Colon (tissue), 2 donors: ENCODE measurements around the gene IQGAP1.
"Not testable (repeated sequence)": the region's sequence is repeated elsewhere in the genome, so short reads cannot be mapped to it uniquely, and the experiment has no call there.

Source experiments
- FAIRE-seq: peaks from 2 replicates; lab custom pipeline; 2012; peaks lifted over from hg19 to GRCh38; lab: Jason Lieb, UNC
- donor health status: control.
- donor health status: control.

The IQGAP1 gene, protein sequence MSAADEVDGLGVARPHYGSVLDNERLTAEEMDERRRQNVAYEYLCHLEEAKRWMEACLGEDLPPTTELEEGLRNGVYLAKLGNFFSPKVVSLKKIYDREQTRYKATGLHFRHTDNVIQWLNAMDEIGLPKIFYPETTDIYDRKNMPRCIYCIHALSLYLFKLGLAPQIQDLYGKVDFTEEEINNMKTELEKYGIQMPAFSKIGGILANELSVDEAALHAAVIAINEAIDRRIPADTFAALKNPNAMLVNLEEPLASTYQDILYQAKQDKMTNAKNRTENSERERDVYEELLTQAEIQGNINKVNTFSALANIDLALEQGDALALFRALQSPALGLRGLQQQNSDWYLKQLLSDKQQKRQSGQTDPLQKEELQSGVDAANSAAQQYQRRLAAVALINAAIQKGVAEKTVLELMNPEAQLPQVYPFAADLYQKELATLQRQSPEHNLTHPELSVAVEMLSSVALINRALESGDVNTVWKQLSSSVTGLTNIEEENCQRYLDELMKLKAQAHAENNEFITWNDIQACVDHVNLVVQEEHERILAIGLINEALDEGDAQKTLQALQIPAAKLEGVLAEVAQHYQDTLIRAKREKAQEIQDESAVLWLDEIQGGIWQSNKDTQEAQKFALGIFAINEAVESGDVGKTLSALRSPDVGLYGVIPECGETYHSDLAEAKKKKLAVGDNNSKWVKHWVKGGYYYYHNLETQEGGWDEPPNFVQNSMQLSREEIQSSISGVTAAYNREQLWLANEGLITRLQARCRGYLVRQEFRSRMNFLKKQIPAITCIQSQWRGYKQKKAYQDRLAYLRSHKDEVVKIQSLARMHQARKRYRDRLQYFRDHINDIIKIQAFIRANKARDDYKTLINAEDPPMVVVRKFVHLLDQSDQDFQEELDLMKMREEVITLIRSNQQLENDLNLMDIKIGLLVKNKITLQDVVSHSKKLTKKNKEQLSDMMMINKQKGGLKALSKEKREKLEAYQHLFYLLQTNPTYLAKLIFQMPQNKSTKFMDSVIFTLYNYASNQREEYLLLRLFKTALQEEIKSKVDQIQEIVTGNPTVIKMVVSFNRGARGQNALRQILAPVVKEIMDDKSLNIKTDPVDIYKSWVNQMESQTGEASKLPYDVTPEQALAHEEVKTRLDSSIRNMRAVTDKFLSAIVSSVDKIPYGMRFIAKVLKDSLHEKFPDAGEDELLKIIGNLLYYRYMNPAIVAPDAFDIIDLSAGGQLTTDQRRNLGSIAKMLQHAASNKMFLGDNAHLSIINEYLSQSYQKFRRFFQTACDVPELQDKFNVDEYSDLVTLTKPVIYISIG (N-terminal part only)

GRCh38 chr15:90387534-90388461 lies at the start of gene IQGAP1:
IQGAP1 (plus strand) TSS chr15:90388242; CDS start chr15:90388342, 100 bp downstream.
- no peak for FAIRE-seq

- FAIRE-seq, result no peak
Observed at GRCh38 chr15:90338532-90338931, 49.5 kb upstream of the IQGAP1 start.

- FAIRE-seq, result no peak
Observed at GRCh38 chr15:90340345-90340744, 47.7 kb upstream of the IQGAP1 start.

DNA sequence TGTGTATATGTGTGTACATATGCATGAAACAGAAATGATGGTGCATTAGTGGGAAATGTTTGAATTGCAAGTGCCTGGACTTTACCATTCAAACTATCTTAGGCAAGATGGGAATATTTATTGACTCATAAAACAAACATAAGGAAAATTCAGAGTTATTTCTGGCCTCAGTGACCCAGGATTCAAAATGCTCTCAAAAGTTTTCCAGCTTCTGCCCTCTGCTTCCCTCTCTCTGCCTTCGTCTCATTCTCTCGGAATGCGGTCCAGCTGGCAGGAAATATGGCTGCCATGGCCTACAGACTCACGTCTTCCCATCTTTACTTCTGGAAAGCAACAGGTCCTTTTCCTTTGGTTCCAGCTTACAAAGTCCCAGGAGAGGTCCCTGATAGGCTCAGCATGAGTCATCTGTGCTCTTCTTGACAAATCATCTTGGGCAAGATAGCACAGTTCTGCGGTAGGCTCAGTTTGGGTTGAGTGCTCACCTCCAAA lies 44.7 kb upstream of the IQGAP1 start:
- FAIRE-seq, result no peak

DNA sequence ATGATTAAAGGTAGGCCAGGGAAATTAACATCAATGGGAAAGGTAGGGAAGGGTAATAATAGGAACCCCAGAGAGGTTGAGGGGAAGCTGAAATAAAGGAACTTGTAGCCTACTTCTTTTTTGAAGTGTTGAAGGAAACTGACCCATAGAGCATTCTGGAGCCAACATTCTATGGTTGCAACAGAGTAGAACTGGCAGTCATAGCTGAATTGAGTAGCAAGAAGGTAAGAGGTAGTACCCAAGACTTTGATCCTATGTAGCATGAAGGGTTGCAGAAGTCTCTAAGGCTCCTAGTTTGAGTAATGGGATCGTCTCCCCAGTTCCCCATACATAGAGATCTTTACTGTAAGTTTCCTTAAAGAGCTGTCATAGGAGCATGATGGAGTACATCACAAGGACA lies 43.4 kb upstream of the IQGAP1 start:
- no peak for FAIRE-seq

- no peak for FAIRE-seq
Observed at GRCh38 chr15:90345857-90346256, 42.2 kb upstream of the IQGAP1 start.

- not testable (repeated sequence) for FAIRE-seq
Observed at GRCh38 chr15:90347431-90348065, 40.5 kb upstream of the IQGAP1 start.

DNA sequence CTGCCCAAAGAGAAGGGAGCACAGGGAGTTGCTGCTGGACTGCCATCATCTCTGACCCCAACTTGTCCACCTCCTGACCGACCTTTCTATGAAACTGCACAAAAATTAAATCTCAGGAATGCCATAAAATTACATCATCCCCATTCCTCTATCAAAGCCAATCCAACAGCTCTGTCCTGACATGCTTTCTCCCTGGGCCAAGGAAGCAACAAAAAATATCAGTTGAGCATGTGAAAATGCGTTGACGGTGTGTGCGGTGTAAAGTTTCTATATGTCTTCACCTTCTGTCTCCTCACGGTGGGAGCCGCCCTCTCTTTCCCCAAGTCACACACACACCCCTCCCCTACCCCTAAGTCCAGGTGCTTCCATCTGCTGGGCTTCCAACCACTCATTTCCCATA lies 39.6 kb upstream of the IQGAP1 start:
- FAIRE-seq, result no peak

DNA sequence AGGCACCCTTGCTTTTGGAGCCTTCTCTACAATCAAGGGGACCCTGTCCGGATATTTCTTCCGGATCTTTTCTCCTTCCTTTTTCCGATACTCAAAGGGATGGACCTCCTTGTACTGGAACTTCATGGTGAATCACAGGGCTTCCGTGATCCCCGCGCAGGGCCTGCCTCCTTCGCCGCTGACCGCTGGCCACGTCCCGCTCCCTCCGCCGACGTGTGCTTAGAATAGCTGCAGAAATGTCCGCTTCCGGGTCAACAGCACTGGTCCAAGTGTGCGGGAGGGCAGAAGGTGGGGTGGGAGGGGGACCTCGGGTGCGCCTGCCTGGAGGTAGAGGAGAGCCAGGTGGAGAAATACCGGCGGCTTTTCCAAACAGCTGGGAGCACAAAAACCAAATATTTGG lies 39.0 kb upstream of the IQGAP1 start:
- no peak for FAIRE-seq

- FAIRE-seq, result no peak
Observed at GRCh38 chr15:90349821-90350220, 38.2 kb upstream of the IQGAP1 start.

DNA sequence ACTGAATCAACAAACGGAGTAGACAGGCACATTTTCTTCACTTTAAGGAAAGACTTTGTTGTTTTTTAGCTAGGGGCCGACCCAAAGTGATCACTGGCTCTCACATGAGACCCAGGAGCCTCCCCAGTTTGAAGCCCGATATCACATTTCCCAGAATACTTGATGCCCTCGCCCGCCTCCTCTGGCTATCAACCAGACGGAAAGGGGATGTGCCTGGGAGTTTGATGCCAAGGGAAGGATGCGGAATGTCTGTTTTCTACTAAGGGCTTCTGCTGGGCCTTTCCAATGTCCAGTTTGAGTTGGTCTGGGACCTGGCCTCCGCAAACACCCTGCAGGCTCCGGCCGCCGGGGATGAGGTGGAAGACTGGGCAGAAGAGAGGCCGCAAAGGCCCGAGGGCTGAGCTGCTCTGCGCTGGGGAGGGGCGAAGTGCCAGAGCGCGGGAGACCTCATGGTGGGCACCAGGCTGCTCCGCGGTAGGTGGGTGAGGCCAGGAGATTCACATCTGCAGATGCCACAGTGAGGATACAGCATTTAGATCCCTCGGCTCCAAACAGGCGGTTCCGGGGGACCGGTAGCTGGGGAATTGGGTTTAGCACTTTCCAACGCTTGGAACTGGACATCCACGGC lies 36.4 kb upstream of the IQGAP1 start:
- FAIRE-seq, result no peak

DNA sequence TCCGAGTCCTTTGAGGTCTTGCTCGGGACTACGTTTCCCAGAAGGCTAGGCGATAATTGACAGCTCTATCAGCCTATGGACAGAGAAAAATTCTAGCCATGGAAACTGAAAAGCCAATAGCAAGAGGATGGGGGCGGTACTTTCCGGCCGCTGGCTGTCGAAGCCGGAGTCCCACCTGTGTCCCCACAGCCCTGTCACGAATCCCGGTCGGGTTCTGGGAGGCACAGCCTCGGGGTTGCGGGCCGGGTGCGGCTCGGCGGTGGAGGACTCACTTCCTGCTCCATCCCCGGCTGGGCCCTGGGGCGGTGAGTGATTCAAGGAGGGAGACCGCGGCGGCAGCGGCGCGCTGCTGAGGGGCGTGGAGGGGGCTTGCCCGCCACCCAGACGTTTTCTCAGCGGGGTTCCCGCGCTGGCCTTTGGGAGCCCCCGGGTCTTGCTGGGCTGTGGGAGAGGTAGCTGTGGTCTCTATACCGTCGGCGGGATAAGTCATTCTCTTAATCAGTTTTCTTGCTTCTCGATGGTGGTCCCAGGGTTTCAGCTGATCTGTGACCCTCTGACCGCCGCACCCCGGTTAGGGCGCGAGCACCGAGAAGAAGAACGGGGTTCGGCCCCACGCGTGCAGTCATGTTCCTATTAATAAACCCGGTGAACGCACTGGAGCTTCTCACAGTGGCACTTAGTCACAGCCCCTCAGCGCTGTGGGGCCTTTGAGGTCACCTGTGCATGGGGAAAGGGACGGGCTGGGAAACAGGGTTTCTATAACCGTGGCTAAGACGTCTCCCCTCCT lies 35.7 kb upstream of the IQGAP1 start, which contains the start of gene ZNF774:
ZNF774 (plus strand) TSS at position 178 of the 787 bp plus-strand sequence. CDS start 2,377 bp downstream, outside the sequence.
- FAIRE-seq, result no peak

DNA sequence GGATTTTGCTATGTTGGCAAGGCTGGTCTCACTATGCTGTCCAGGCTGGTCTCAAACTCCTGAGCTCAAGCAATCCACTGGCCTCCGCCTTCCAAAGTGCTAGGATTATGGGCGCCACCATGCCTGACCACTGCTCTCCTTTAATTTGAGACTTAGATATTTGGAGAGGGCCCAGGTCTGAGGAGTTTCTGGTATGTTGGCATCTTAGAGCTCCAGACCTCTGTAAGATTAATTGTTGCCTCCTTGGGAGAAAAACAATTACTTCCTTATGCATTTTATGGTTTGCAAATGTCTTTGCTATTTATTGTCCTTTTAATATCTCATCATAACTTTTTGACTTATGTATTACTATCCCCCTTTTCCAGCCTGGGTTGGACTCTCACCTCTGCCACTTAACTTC lies 33.1 kb upstream of the IQGAP1 start:
- no peak for FAIRE-seq

DNA sequence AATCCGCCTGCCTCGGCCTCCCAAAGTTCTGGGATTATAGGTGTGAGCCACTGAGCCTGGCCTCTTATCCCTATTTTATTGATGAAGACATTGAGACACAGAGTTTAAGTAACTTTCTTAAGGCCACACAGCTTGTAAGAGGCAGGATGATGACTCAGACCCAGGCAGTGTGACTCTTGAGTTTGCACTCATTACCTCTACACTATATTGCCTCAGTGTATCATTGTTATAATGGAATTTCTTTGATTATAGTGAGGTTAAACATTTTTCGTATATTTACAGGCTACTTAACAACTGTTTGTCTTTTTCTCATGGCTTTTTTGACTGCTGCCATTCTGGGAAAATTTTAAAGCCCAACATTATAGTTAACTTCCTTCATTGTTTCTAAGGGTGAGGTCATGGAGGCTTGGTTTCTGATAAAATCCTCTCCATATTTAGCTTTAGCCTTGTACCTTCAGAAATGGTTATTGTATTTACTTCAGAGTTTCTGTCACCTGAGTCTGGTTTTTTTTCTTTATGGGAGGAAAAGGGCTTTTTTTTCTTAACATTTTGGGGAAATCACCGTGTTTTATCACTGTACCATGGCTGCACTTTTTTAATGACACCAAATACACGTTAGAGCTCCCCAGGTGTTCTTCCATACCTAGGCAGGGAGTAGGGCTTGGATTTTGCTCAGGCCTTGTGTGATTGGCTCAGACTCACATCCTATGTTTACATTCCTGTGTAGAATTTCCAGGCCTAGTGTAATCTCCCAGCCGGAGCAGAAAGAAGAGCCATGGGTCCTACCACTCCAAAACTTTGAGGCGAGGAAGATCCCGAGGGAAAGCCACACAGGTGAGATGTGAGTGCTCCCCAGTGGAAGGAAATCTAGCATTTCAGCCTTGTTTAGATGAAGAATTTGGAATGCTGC lies 29.7 kb upstream of the IQGAP1 start:
- no peak for FAIRE-seq

DNA sequence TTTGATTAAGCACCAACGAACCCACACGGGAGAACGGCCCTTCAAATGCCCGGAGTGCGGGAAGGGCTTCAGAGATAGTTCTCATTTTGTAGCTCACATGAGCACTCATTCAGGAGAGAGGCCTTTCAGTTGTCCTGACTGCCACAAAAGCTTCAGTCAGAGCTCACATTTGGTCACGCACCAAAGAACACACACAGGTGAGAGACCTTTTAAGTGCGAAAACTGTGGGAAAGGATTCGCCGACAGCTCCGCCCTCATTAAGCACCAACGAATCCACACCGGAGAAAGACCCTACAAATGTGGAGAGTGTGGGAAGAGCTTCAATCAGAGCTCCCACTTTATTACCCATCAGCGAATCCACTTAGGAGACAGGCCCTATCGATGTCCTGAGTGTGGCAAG lies 27.3 kb upstream of the IQGAP1 start:
- no peak for FAIRE-seq

- FAIRE-seq, result no peak
Observed at GRCh38 chr15:90362936-90363212, 25.2 kb upstream of the IQGAP1 start.

GRCh38 chr15:90364251-90364650 lies 23.8 kb upstream of the IQGAP1 start:
- FAIRE-seq, result no peak

DNA sequence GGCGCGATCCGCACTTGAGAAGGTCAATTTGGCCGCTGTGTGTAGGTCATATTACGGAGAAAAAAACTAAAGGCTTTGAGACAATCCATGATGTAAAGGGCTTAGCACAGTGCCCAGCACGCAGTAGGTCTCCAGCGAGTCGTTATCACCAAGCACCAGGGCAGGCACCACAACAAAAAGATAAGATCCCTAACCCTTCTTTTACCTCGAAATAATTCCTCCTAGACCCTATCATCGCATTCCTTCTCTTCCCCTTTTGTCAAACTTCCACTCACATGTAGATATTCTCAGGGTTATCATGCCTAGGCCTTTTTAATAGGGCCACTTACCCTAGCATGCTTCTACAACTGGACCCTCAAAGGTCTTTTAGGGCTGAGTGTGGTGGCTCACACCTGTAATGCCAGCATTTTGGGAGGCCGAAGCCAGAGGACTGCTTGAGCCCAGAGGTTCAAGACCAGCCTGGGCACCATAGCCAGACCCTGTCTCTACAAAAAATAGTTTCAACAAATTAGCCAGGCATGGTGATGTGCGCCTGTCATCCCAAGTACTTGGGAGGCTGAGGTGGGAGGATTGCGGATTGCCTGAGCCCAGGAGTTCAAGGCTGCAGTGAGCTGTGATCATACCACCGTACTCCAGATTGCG lies 22.5 kb upstream of the IQGAP1 start:
- no peak for FAIRE-seq
